Measurements from ENCODE around the gene MACROD2. TPM values are rescaled to one million over a fixed set of nuclear protein-coding genes. Genes with fewer than 3 reads are reported as not detected.

Gene MACROD2
- total and polyA plus RNA-seq, 2 donors (not counting 1 experiment from before 2014, with no cell fraction given): 5.3 to 6.7 TPM

DNA sequence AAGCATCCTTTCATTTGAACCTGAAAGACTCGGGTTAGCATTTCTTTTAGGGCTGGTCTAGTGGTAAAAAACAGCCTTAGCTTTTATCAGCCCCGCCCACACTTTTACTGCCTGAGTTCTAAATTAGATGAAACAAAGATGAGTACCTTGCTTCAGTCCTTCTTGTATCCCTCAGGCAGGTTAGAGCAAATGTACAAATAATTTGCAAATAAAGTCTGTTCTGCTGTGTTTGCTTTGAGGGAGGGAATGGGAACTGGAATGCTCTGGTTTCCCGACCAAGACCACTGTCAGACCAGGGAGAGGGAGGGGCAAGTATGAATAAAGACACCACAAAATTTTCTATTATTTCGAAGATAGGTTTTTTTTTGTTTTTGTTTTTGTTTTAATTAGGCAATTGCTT is 427.6 kb downstream of the MACROD2 start:
- no peak overlapping the region for H3K9ac ChIP-seq (ENCODE audit: low read length)
- POLR2A ChIA-PET: no interaction called here
- H3K4me1 ChIP-seq (ENCODE audit: control insufficient read depth in 2 of 2, insufficient read depth in 2 of 2, low read length in 2 of 2): no peaks in the 10 kb centered on the region
- H3K4me3 ChIP-seq (ENCODE audit: control extremely low read depth in 1 of 5, extremely low read depth in 1 of 5, insufficient read depth in 1 of 5, low read depth in 2 of 5, low read length in 4 of 5): no peak overlapping the region
- H3K4me1 Mint-ChIP-seq: no peaks in the 10 kb centered on the region
- no peaks in the 10 kb centered on the region for H3K27me3 ChIP-seq (replicated peaks in 1 of 4; ENCODE audit: control extremely low read depth in 1 of 4, control insufficient read depth in 3 of 4, insufficient read depth in 4 of 4, low read length in 3 of 4)
- DNase-seq: no peak
- H3K4me3 Mint-ChIP-seq: no peak overlapping the region
- H3K27ac ChIP-seq (ENCODE audit: low read length in 2 of 2): no peak overlapping the region
- peaks cover 3% of the 10 kb centered on the region for H3K9me3 Mint-ChIP-seq (ENCODE audit: insufficient read depth)
- CTCF ChIA-PET: interaction anchor here (0.7 kb wide), 1 partner anchor 60 kb away, joined by 3 read pairs; no protein-coding TSS in a partner anchor
- no peaks in the 10 kb centered on the region for H4K20me1 ChIP-seq (ENCODE audit: control insufficient read depth, insufficient read depth, low read length, poor library complexity, severe bottlenecking)
- TF ChIP-seq EZH2 (IDR thresholded peaks at IDR 0.05; ENCODE audit: borderline replicate concordance, insufficient read depth, low read depth, low read length, poor library complexity, severe bottlenecking): no peak
- no peak for TF ChIP-seq CTCF (IDR thresholded peaks at IDR 0.05)
- 100% methylated on average over 1 of the region's 4 CpGs for WGBS (ENCODE audit: insufficient coverage)
- no peaks in the 10 kb centered on the region for H3K9me3 ChIP-seq (ENCODE audit: control extremely low read depth in 1 of 3, control insufficient read depth in 2 of 3, insufficient read depth in 1 of 3, low read length in 2 of 3)
- peaks cover 3% of the 10 kb centered on the region for H3K27me3 Mint-ChIP-seq
- no peak overlapping the region for H2AFZ ChIP-seq (ENCODE audit: insufficient read depth, low read depth, low read length, poor library complexity, severe bottlenecking)
- intact Hi-C loops (cut with micrococcal nuclease): no loop called here
- no peaks in the 10 kb centered on the region for H3K36me3 ChIP-seq (replicated peaks in 1 of 2; ENCODE audit: control extremely low read depth in 1 of 2, control insufficient read depth in 1 of 2, extremely low read depth in 1 of 2, insufficient read depth in 2 of 2, low read length in 1 of 2)
- no peaks in the 10 kb centered on the region for H3K79me2 ChIP-seq (ENCODE audit: control insufficient read depth, insufficient read depth, low read length)
- no peak overlapping the region for H3K27ac Mint-ChIP-seq
- no peak for ATAC-seq (ENCODE audit: low read depth)
- H3K4me2 ChIP-seq (replicated peaks; ENCODE audit: low read depth, low read length, poor library complexity, severe bottlenecking): no peak overlapping the region

DNA sequence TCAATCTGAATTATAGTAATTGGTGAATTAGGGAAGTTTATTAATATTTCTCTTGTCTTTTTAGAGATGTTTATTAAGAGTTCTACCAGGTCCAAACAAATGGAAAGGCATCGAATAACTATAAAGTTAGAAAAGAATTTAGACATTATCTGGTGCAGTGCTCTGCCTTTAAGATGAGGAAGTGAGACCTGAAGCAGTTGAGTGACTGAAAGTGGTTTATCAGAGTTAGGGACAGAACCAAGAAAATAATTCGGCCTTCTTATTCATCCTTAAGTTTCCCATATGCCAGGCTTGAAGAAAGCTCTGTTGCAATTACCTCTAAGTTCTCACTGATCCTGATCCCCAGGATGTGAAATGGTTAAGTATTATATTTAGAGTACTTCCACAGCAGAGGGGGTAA is 436.3 kb downstream of the MACROD2 start:
- H3K27ac ChIP-seq (ENCODE audit: low read length in 2 of 2): no peak overlapping the region
- Mint-ChIP-seq H3K27me3 (no peaks in the 10 kb centered on the region), H3K4me1 (no peaks in the 10 kb centered on the region), H3K4me3 (no peak overlapping the region), H3K27ac (no peak overlapping the region), H3K9me3 (ENCODE audit: insufficient read depth) (no peaks in the 10 kb centered on the region)
- WGBS (ENCODE audit: insufficient coverage): 71% methylated on average over 1 of the region's 2 CpGs
- H3K4me2 ChIP-seq (replicated peaks; ENCODE audit: low read depth, low read length, poor library complexity, severe bottlenecking): no peak overlapping the region
- ChIA-PET POLR2A (no interaction called here), CTCF (no interaction called here)
- no peaks in the 10 kb centered on the region for H3K79me2 ChIP-seq (ENCODE audit: control insufficient read depth, insufficient read depth, low read length)
- TF ChIP-seq EZH2 (IDR thresholded peaks at IDR 0.05; ENCODE audit: borderline replicate concordance, insufficient read depth, low read depth, low read length, poor library complexity, severe bottlenecking): no peak
- no peak for TF ChIP-seq CTCF (IDR thresholded peaks at IDR 0.05)
- DNase-seq (no peak), ATAC-seq (ENCODE audit: low read depth) (no peak)
- H3K9me3 ChIP-seq (ENCODE audit: control extremely low read depth in 1 of 3, control insufficient read depth in 2 of 3, insufficient read depth in 1 of 3, low read length in 2 of 3): no peaks in the 10 kb centered on the region
- no peak overlapping the region for H3K9ac ChIP-seq (ENCODE audit: low read length)
- H3K4me1 ChIP-seq (ENCODE audit: control insufficient read depth in 2 of 2, insufficient read depth in 2 of 2, low read length in 2 of 2): no peaks in the 10 kb centered on the region
- H3K4me3 ChIP-seq (ENCODE audit: control extremely low read depth in 1 of 5, extremely low read depth in 1 of 5, insufficient read depth in 1 of 5, low read depth in 2 of 5, low read length in 4 of 5): no peak overlapping the region
- H4K20me1 ChIP-seq (ENCODE audit: control insufficient read depth, insufficient read depth, low read length, poor library complexity, severe bottlenecking): no peaks in the 10 kb centered on the region
- H3K27me3 ChIP-seq (replicated peaks in 1 of 4; ENCODE audit: control extremely low read depth in 1 of 4, control insufficient read depth in 3 of 4, insufficient read depth in 4 of 4, low read length in 3 of 4): no peaks in the 10 kb centered on the region
- no peaks in the 10 kb centered on the region for H3K36me3 ChIP-seq (replicated peaks in 1 of 2; ENCODE audit: control extremely low read depth in 1 of 2, control insufficient read depth in 1 of 2, extremely low read depth in 1 of 2, insufficient read depth in 2 of 2, low read length in 1 of 2)
- intact Hi-C loops (cut with micrococcal nuclease): no loop called here
- no peak overlapping the region for H2AFZ ChIP-seq (ENCODE audit: insufficient read depth, low read depth, low read length, poor library complexity, severe bottlenecking)
